Endodermal cell (in vitro differentiated cells): ENCODE results near the gene LONRF2. TPM values are rescaled to one million over a fixed set of nuclear protein-coding genes. Genes with fewer than 3 reads are reported as not detected.

Experiments used
- DNase-seq: peaks from one replicate; pipeline ENCODE4 v3.0.0-alpha.2; 2017
- H3K27ac ChIP-seq: 2 replicates; pipeline ENCODE4 v1.5.1; 2013; ENCODE audit warnings: mild to moderate bottlenecking, low read depth, low read length, moderate library complexity
- H3K27me3 ChIP-seq: 2 replicates; pipeline ENCODE4 v1.6.1; 2013; ENCODE audit warnings: mild to moderate bottlenecking, low read length, moderate library complexity; ENCODE audit not compliant: insufficient read depth, control insufficient read depth, poor library complexity, severe bottlenecking
- H3K36me3 ChIP-seq: 2 replicates; pipeline ENCODE4 v1.7.0; 2013; ENCODE audit warnings: mild to moderate bottlenecking, low read length, moderate library complexity; ENCODE audit not compliant: control insufficient read depth, insufficient read depth
- H3K4me1 ChIP-seq: one replicate; pipeline ENCODE4 v1.7.0; 2013; ENCODE audit warnings: low read length; ENCODE audit not compliant: control insufficient read depth, insufficient read depth
- H3K4me3 ChIP-seq: 2 replicates; pipeline ENCODE4 v1.5.1; 2013; ENCODE audit warnings: mild to moderate bottlenecking, low read length, moderate library complexity
- H3K9ac ChIP-seq: 2 replicates; pipeline ENCODE4 v1.6.1; 2013; ENCODE audit warnings: mild to moderate bottlenecking, low read length, moderate library complexity; ENCODE audit not compliant: poor library complexity, severe bottlenecking; ENCODE audit errors: extremely low read depth
- H3K9me3 ChIP-seq: 2 replicates; pipeline ENCODE4 v1.6.1; 2013; ENCODE audit warnings: mild to moderate bottlenecking, low read length, moderate library complexity; ENCODE audit not compliant: control insufficient read depth
- H3K27ac Mint-ChIP-seq: 2 replicates; pipeline ENCODE4 v1.8.0; 2020; ENCODE audit warnings: mixed read lengths
- H3K27me3 Mint-ChIP-seq: 2 replicates; pipeline ENCODE4 v1.8.0; 2021; ENCODE audit warnings: mild to moderate bottlenecking, mixed read lengths; ENCODE audit not compliant: insufficient read depth
- H3K36me3 Mint-ChIP-seq: 2 replicates; pipeline ENCODE4 v1.8.0; 2020; ENCODE audit warnings: low read depth, mixed read lengths
- H3K4me1 Mint-ChIP-seq: 2 replicates; pipeline ENCODE4 v1.8.0; 2020; ENCODE audit warnings: mixed read lengths
- H3K4me3 Mint-ChIP-seq: 2 replicates; pipeline ENCODE4 v1.8.0; 2020; ENCODE audit warnings: mild to moderate bottlenecking, moderate library complexity, mixed read lengths
- H3K9me3 Mint-ChIP-seq: 2 replicates; pipeline ENCODE4 v1.8.0; 2020; ENCODE audit warnings: mild to moderate bottlenecking, mixed read lengths
- CTCF ChIP-seq: fragments of 200-600 bp; sonication (generic); conservative IDR thresholded peaks from 2 replicates; pipeline ENCODE4 v1.5.0; 2021; ENCODE audit warnings: antibody characterized with exemption, mild to moderate bottlenecking
- WGBS, 2 experiments: methylation state at CpG; one replicate each; pipeline versions ENCODE4 v1.1.5 to v1.1.7; 2013; ENCODE audit warnings: missing lambda C conversion rate in 2 of 2, mixed read lengths in 1 of 2; ENCODE audit not compliant: insufficient coverage in 1 of 2, insufficient read length in 1 of 2; 5-methylcytosine and 5-hydroxymethylcytosine counted together
- total RNA-seq, 2 donors: library from RNA; stranded (reverse); fragmentation: NEBNext Ultra II Directional in 1 of 2; extraction: Animal tissue kit (Norgen Biotek cat#: 25700) in 1 of 2; gene quantifications; 2 replicates in 1 of 2; 3 replicates in 1 of 2; pipeline ENCODE4 v1.2.1, GENCODE V29; 2021

Gene LONRF2
- total RNA-seq, 2 donors from 2014 or later, result 0.40 to 0.71 TPM

DNA sequence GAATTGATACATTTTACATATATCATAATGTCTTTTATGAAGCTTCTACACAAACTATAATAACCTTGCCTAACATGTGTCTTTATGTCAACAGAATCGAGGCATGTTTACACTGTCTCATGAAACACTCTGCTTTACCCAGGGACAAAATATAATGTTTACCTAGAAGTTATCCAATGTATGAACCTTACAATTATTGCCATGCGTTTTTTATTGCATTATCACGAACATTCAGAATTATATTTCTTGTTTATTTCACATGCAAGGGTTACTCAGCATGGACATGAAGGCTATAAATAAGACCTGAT lies 19.8 kb downstream of the LONRF2 start:
- H3K27me3 Mint-ChIP-seq, result no peaks in the 10 kb centered on the region
- no peaks in the 10 kb centered on the region for H3K36me3 ChIP-seq
- TF ChIP-seq CTCF, result no peak
- no peak overlapping the region for H3K4me3 ChIP-seq
- H3K9me3 Mint-ChIP-seq, result peaks cover 8% of the 10 kb centered on the region
- no peak overlapping the region for H3K27ac Mint-ChIP-seq
- H3K4me1 Mint-ChIP-seq, result no peaks in the 10 kb centered on the region
- H3K4me3 Mint-ChIP-seq, result no peak overlapping the region
- H3K27ac ChIP-seq, result no peak overlapping the region
- WGBS, 2 experiments, result 92 to 96% methylated on average over 3 of the region's 3 CpGs
- no peak overlapping the region for H3K9ac ChIP-seq
- no peaks in the 10 kb centered on the region for H3K9me3 ChIP-seq
- no peaks in the 10 kb centered on the region for H3K27me3 ChIP-seq
- H3K4me1 ChIP-seq, result no peaks in the 10 kb centered on the region
- H3K36me3 Mint-ChIP-seq, result no peaks in the 10 kb centered on the region
- DNase-seq, result no peak

GRCh38 chr2:100301881-100302584 lies 20.3 kb downstream of the LONRF2 start:
- Mint-ChIP-seq H3K4me1 (no peaks in the 10 kb centered on the region), H3K27ac (no peak overlapping the region), H3K9me3 (peaks cover 8% of the 10 kb centered on the region), H3K36me3 (no peaks in the 10 kb centered on the region), H3K4me3 (no peak overlapping the region), H3K27me3 (no peaks in the 10 kb centered on the region)
- WGBS, 2 experiments, result 85 to 88% methylated on average over 7 of the region's 7 CpGs
- Histone ChIP-seq H3K27ac (no peak overlapping the region), H3K4me3 (no peak overlapping the region), H3K4me1 (no peaks in the 10 kb centered on the region), H3K9ac (no peak overlapping the region), H3K36me3 (no peaks in the 10 kb centered on the region), H3K27me3 (no peaks in the 10 kb centered on the region), H3K9me3 (no peaks in the 10 kb centered on the region)
- TF ChIP-seq CTCF, result no peak
- DNase-seq, result no peak

GRCh38 chr2:100299548-100299947 lies 22.8 kb downstream of the LONRF2 start:
- Mint-ChIP-seq H3K36me3 (no peaks in the 10 kb centered on the region), H3K4me3 (no peak overlapping the region), H3K27me3 (no peaks in the 10 kb centered on the region), H3K4me1 (no peaks in the 10 kb centered on the region), H3K27ac (no peak overlapping the region), H3K9me3 (peaks cover 8% of the 10 kb centered on the region)
- H3K9me3 ChIP-seq, result no peaks in the 10 kb centered on the region
- H3K9ac ChIP-seq, result no peak overlapping the region
- no peak overlapping the region for H3K27ac ChIP-seq
- H3K27me3 ChIP-seq, result no peaks in the 10 kb centered on the region
- H3K36me3 ChIP-seq, result no peaks in the 10 kb centered on the region
- no peak overlapping the region for H3K4me3 ChIP-seq
- no peak for TF ChIP-seq CTCF
- H3K4me1 ChIP-seq, result no peaks in the 10 kb centered on the region
- DNase-seq, result no peak
- 92% methylated on average over 3 to 5 of the region's 5 CpGs for WGBS, 2 experiments
